ENCODE data around the gene MAPKAPK5. TPM values are rescaled to one million over a fixed set of nuclear protein-coding genes. Genes with fewer than 3 reads are reported as not detected.

Gene MAPKAPK5
- total RNA-seq, 1 experiment from 2014 or later: 89.5 TPM

- CTCF ChIA-PET: interaction anchor here (0.7 kb wide), 1 partner anchor 10 kb away, joined by 3 read pairs; no protein-coding TSS in a partner anchor
- POLR2A ChIA-PET: no interaction called here
- intact Hi-C loops (cut with micrococcal nuclease; ENCODE audit: unreplicated experiment): loop anchor here (2.0 kb wide), 1 partner anchor 15 kb away; no protein-coding TSS in a partner anchor
- Histone ChIP-seq H3K27me3 (replicated peaks; ENCODE audit: control insufficient read depth, insufficient read depth, low read length) (no peaks in the 10 kb centered on the region), H3K4me1 (peaks cover 23% of the 10 kb centered on the region), H3K9me3 (no peaks in the 10 kb centered on the region), H3K4me3 (ENCODE audit: low read depth, low read length) (no peak overlapping the region), H3K36me3 (ENCODE audit: control insufficient read depth, insufficient read depth, low read length) (no peaks in the 10 kb centered on the region)
- Mint-ChIP-seq H3K4me1 (ENCODE audit: low read depth, unreplicated experiment) (peaks cover 1% of the 10 kb centered on the region), H3K27me3 (ENCODE audit: insufficient read depth, unreplicated experiment) (no peaks in the 10 kb centered on the region), H3K9me3 (ENCODE audit: unreplicated experiment) (no peaks in the 10 kb centered on the region), H3K36me3 (ENCODE audit: insufficient read depth, unreplicated experiment) (peaks cover 4% of the 10 kb centered on the region), H3K27ac (ENCODE audit: unreplicated experiment) (peak overlapping the region; percentile 39), H3K4me3 (ENCODE audit: unreplicated experiment) (no peak overlapping the region)
- BruUV-seq (replicated peaks): no TSS peak
- peak; percentile 17 to 46 for DNase-seq
- TF ChIP-seq CTCF (IDR thresholded peaks at IDR 0.05; ENCODE audit: insufficient read depth in 1 of 2, low read depth in 1 of 2, low read length in 1 of 2, severe bottlenecking in 1 of 2, unreplicated experiment in 1 of 2): no peak
Measured at GRCh38 chr12:111825509-111825908, 16.5 kb upstream of the MAPKAPK5 start.

- Mint-ChIP-seq H3K4me3 (ENCODE audit: unreplicated experiment) (no peak overlapping the region), H3K27ac (ENCODE audit: unreplicated experiment) (no peak overlapping the region), H3K36me3 (ENCODE audit: insufficient read depth, unreplicated experiment) (no peaks in the 10 kb centered on the region), H3K4me1 (ENCODE audit: low read depth, unreplicated experiment) (no peaks in the 10 kb centered on the region), H3K27me3 (ENCODE audit: insufficient read depth, unreplicated experiment) (no peaks in the 10 kb centered on the region), H3K9me3 (ENCODE audit: unreplicated experiment) (no peaks in the 10 kb centered on the region)
- Histone ChIP-seq H3K4me1 (peaks cover 22% of the 10 kb centered on the region), H3K9me3 (no peaks in the 10 kb centered on the region), H3K27me3 (replicated peaks; ENCODE audit: control insufficient read depth, insufficient read depth, low read length) (no peaks in the 10 kb centered on the region), H3K36me3 (ENCODE audit: control insufficient read depth, insufficient read depth, low read length) (no peaks in the 10 kb centered on the region), H3K4me3 (ENCODE audit: low read depth, low read length) (no peak overlapping the region)
- intact Hi-C loops (cut with micrococcal nuclease; ENCODE audit: unreplicated experiment): no loop called here
- no TSS peak for BruUV-seq (replicated peaks)
- DNase-seq: no peak
- ChIA-PET POLR2A (interaction anchor here (0.6 kb wide), 1 partner anchor 141 kb away, joined by 3 read pairs; the partner anchor contains the start of genes ACAD10 and BRAP), CTCF (no interaction called here)
- TF ChIP-seq CTCF (IDR thresholded peaks at IDR 0.05; ENCODE audit: insufficient read depth in 1 of 2, low read depth in 1 of 2, low read length in 1 of 2, severe bottlenecking in 1 of 2, unreplicated experiment in 1 of 2): no peak
Measured at GRCh38 chr12:111826316-111826715, 15.7 kb upstream of the MAPKAPK5 start.

- DNase-seq: no peak
- Mint-ChIP-seq H3K36me3 (ENCODE audit: insufficient read depth, unreplicated experiment) (no peaks in the 10 kb centered on the region), H3K4me3 (ENCODE audit: unreplicated experiment) (no peak overlapping the region), H3K4me1 (ENCODE audit: low read depth, unreplicated experiment) (no peaks in the 10 kb centered on the region), H3K27me3 (ENCODE audit: insufficient read depth, unreplicated experiment) (no peaks in the 10 kb centered on the region), H3K27ac (ENCODE audit: unreplicated experiment) (no peak overlapping the region), H3K9me3 (ENCODE audit: unreplicated experiment) (no peaks in the 10 kb centered on the region)
- intact Hi-C loops (cut with micrococcal nuclease; ENCODE audit: unreplicated experiment): no loop called here
- POLR2A ChIA-PET: interaction anchor here (0.5 to 0.6 kb wide), 2 partner anchors 12 to 141 kb away, joined by 3 to 12 read pairs; partner anchors contain the start of genes ACAD10 and BRAP
- Histone ChIP-seq H3K4me3 (ENCODE audit: low read depth, low read length) (no peak overlapping the region), H3K36me3 (ENCODE audit: control insufficient read depth, insufficient read depth, low read length) (no peaks in the 10 kb centered on the region), H3K4me1 (peaks cover 22% of the 10 kb centered on the region), H3K27me3 (replicated peaks; ENCODE audit: control insufficient read depth, insufficient read depth, low read length) (no peaks in the 10 kb centered on the region), H3K9me3 (no peaks in the 10 kb centered on the region)
- BruUV-seq (replicated peaks): no TSS peak
- CTCF ChIA-PET: no interaction called here
- no peak for TF ChIP-seq CTCF (IDR thresholded peaks at IDR 0.05; ENCODE audit: insufficient read depth in 1 of 2, low read depth in 1 of 2, low read length in 1 of 2, severe bottlenecking in 1 of 2, unreplicated experiment in 1 of 2)
Measured at GRCh38 chr12:111826992-111827391, 15.0 kb upstream of the MAPKAPK5 start.

Data from Caco-2 (cell line).